ENCODE results near the gene KCTD8. TPM values are rescaled to one million over a fixed set of nuclear protein-coding genes. Genes with fewer than 3 reads are reported as not detected.
"Not testable (repeated sequence)": the region's sequence is repeated elsewhere in the genome, so short reads cannot be mapped to it uniquely, and the experiment has no call there.

The KCTD8 gene
- total RNA-seq, 1 experiment from 2014 or later, result 3.8 TPM

DNA sequence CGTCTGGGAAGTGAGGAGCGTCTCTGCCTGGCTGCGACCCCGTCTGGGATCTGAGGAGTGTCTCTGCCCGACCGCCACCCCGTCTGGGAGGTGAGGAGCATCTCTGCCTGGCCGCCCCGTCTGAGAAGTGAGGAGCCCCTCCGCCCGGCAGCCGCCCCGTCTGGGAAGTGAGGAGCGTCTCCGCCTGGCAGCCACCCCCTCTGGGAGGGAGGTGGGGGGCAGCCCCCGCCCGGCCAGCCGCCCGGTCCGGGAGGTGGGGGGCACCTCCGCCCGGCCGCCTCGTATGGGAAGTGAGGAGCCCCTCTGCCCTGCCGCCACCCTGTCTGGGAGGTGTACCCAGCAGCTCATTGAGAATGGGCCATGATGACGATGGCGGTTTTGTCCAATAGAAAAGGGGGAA is 280.8 kb downstream of the KCTD8 start:
- POLR2A ChIA-PET; DNase-seq (ENCODE audit: low spot score); H3K27me3 Mint-ChIP-seq (ENCODE audit: low read depth); H3K4me1 Mint-ChIP-seq; H3K27ac Mint-ChIP-seq; CTCF ChIA-PET; ATAC-seq; H3K36me3 Mint-ChIP-seq; H3K4me3 Mint-ChIP-seq: not testable (repeated sequence)
- H3K9me3 Mint-ChIP-seq, result peaks cover 19% of the 10 kb centered on the region

DNA sequence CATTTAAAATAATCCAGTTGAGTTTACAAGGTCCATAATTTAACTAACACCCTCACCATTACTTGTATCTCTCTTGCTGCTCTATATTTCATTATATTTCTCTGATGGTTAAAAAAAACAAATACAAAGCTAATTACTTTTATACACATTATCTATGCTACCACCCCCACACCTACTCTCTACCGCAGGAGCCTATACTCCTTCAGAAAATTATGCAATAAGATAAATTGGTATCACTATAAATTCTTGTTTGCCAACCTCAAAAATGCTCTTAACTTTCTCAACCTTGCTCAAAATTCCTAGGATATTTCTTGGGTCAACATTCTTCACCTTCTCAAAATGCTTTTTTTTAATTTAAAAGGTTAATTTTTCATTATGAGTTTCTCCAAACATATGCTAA is 282.7 kb downstream of the KCTD8 start:
- no peak overlapping the region for H3K27ac Mint-ChIP-seq
- no peak for DNase-seq (ENCODE audit: low spot score)
- POLR2A ChIA-PET, result no interaction called here
- no peak for ATAC-seq
- H3K36me3 Mint-ChIP-seq, result peaks cover 10% of the 10 kb centered on the region
- H3K4me3 Mint-ChIP-seq, result no peak overlapping the region
- H3K4me1 Mint-ChIP-seq, result no peaks in the 10 kb centered on the region
- TF ChIP-seq HMGA2 (CRISPR knock-in tag; IDR thresholded peaks at IDR 0.05), result no peak
- TF ChIP-seq, protein P1, sequence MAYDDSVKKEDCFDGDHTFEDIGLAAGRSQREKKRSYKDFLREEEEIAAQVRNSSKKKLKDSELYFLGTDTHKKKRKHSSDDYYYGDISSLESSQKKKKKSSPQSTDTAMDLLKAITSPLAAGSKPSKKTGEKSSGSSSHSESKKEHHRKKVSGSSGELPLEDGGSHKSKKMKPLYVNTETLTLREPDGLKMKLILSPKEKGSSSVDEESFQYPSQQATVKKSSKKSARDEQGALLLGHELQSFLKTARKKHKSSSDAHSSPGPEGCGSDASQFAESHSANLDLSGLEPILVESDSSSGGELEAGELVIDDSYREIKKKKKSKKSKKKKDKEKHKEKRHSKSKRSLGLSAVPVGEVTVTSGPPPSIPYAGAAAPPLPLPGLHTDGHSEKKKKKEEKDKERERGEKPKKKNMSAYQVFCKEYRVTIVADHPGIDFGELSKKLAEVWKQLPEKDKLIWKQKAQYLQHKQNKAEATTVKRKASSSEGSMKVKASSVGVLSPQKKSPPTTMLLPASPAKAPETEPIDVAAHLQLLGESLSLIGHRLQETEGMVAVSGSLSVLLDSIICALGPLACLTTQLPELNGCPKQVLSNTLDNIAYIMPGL (CRISPR knock-in tag; IDR thresholded peaks at IDR 0.05), result no peak
- TF ChIP-seq, protein P2, sequence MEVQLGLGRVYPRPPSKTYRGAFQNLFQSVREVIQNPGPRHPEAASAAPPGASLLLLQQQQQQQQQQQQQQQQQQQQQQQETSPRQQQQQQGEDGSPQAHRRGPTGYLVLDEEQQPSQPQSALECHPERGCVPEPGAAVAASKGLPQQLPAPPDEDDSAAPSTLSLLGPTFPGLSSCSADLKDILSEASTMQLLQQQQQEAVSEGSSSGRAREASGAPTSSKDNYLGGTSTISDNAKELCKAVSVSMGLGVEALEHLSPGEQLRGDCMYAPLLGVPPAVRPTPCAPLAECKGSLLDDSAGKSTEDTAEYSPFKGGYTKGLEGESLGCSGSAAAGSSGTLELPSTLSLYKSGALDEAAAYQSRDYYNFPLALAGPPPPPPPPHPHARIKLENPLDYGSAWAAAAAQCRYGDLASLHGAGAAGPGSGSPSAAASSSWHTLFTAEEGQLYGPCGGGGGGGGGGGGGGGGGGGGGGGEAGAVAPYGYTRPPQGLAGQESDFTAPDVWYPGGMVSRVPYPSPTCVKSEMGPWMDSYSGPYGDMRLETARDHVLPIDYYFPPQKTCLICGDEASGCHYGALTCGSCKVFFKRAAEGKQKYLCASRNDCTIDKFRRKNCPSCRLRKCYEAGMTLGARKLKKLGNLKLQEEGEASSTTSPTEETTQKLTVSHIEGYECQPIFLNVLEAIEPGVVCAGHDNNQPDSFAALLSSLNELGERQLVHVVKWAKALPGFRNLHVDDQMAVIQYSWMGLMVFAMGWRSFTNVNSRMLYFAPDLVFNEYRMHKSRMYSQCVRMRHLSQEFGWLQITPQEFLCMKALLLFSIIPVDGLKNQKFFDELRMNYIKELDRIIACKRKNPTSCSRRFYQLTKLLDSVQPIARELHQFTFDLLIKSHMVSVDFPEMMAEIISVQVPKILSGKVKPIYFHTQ (CRISPR knock-in tag; IDR thresholded peaks at IDR 0.05), result no peak
- no peak for TF ChIP-seq CREB1 (CRISPR knock-in tag; IDR thresholded peaks at IDR 0.05)
- TF ChIP-seq, protein P3, sequence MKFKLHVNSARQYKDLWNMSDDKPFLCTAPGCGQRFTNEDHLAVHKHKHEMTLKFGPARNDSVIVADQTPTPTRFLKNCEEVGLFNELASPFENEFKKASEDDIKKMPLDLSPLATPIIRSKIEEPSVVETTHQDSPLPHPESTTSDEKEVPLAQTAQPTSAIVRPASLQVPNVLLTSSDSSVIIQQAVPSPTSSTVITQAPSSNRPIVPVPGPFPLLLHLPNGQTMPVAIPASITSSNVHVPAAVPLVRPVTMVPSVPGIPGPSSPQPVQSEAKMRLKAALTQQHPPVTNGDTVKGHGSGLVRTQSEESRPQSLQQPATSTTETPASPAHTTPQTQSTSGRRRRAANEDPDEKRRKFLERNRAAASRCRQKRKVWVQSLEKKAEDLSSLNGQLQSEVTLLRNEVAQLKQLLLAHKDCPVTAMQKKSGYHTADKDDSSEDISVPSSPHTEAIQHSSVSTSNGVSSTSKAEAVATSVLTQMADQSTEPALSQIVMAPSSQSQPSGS (CRISPR knock-in tag; IDR thresholded peaks at IDR 0.05; ENCODE audit: borderline replicate concordance, low read depth), result no peak
- TF ChIP-seq, protein P4, sequence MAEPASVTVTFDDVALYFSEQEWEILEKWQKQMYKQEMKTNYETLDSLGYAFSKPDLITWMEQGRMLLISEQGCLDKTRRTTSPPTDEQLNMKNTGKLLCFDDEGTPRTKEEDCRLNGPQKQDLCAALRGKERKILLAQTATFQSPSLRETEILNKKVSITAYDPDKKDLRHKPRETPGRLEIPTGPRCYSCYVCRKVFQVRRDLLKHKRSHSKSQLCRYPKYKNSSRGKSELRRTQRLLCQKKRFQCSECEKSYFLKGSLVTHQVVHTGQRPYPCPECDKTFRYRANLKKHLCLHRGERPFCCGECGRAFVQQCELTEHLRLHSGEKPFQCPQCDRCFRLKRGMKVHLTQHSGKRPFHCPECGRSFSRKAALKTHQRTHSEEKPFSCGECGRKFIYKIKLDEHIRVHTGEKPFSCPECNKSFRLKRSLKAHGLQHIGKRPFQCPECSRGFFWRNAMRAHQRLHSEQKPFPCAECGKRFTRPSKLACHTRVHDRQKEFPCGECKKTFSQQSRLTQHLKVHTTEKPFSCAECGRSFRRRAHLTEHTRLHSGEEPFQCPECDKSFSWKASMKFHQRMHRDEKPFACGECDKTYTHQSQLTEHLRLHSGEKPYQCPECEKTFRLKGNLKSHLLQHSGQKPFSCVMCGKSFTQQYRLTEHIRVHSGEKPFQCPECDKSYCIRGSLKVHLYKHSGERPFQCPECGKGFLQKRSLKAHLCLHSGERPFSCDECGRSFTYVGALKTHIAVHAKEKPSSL (CRISPR knock-in tag; conservative IDR thresholded peaks at IDR 0.05), result no peak
- TF ChIP-seq, protein P5, sequence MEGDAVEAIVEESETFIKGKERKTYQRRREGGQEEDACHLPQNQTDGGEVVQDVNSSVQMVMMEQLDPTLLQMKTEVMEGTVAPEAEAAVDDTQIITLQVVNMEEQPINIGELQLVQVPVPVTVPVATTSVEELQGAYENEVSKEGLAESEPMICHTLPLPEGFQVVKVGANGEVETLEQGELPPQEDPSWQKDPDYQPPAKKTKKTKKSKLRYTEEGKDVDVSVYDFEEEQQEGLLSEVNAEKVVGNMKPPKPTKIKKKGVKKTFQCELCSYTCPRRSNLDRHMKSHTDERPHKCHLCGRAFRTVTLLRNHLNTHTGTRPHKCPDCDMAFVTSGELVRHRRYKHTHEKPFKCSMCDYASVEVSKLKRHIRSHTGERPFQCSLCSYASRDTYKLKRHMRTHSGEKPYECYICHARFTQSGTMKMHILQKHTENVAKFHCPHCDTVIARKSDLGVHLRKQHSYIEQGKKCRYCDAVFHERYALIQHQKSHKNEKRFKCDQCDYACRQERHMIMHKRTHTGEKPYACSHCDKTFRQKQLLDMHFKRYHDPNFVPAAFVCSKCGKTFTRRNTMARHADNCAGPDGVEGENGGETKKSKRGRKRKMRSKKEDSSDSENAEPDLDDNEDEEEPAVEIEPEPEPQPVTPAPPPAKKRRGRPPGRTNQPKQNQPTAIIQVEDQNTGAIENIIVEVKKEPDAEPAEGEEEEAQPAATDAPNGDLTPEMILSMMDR (IDR thresholded peaks at IDR 0.05), result no peak
- TF ChIP-seq, protein P6, sequence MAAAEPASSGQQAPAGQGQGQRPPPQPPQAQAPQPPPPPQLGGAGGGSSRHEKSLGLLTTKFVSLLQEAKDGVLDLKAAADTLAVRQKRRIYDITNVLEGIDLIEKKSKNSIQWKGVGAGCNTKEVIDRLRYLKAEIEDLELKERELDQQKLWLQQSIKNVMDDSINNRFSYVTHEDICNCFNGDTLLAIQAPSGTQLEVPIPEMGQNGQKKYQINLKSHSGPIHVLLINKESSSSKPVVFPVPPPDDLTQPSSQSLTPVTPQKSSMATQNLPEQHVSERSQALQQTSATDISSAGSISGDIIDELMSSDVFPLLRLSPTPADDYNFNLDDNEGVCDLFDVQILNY (CRISPR knock-in tag; IDR thresholded peaks at IDR 0.05), result no peak
- TF ChIP-seq MYBL2 (CRISPR knock-in tag; IDR thresholded peaks at IDR 0.05), result no peak
- no peak for TF ChIP-seq ZNF396 (CRISPR knock-in tag; IDR thresholded peaks at IDR 0.05; ENCODE audit: borderline replicate concordance)
- TF ChIP-seq, protein P7, sequence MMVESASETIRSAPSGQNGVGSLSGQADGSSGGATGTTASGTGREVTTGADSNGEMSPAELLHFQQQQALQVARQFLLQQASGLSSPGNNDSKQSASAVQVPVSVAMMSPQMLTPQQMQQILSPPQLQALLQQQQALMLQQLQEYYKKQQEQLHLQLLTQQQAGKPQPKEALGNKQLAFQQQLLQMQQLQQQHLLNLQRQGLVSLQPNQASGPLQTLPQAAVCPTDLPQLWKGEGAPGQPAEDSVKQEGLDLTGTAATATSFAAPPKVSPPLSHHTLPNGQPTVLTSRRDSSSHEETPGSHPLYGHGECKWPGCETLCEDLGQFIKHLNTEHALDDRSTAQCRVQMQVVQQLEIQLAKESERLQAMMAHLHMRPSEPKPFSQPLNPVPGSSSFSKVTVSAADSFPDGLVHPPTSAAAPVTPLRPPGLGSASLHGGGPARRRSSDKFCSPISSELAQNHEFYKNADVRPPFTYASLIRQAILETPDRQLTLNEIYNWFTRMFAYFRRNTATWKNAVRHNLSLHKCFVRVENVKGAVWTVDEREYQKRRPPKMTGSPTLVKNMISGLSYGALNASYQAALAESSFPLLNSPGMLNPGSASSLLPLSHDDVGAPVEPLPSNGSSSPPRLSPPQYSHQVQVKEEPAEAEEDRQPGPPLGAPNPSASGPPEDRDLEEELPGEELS (CRISPR knock-in tag; IDR thresholded peaks at IDR 0.05), result no peak
- TF ChIP-seq CBFB (CRISPR knock-in tag; IDR thresholded peaks at IDR 0.05; ENCODE audit: low read depth), result no peak
- TF ChIP-seq, protein P8, sequence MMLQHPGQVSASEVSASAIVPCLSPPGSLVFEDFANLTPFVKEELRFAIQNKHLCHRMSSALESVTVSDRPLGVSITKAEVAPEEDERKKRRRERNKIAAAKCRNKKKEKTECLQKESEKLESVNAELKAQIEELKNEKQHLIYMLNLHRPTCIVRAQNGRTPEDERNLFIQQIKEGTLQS (CRISPR knock-in tag; conservative IDR thresholded peaks at IDR 0.05), result no peak
- TF ChIP-seq RELA (CRISPR knock-in tag; IDR thresholded peaks at IDR 0.05; ENCODE audit: borderline replicate concordance), result no peak
- no peak for TF ChIP-seq NFE2L1 (CRISPR knock-in tag; IDR thresholded peaks at IDR 0.05)
- peaks cover 16% of the 10 kb centered on the region for H3K9me3 Mint-ChIP-seq
- no peaks in the 10 kb centered on the region for H3K27me3 Mint-ChIP-seq (ENCODE audit: low read depth)
- CTCF ChIA-PET, result no interaction called here
